ENCODE data around the gene FUT6.
"Not testable (repeated sequence)": the region's sequence is repeated elsewhere in the genome, so short reads cannot be mapped to it uniquely, and the experiment has no call there.

FUT6 gene

DNA sequence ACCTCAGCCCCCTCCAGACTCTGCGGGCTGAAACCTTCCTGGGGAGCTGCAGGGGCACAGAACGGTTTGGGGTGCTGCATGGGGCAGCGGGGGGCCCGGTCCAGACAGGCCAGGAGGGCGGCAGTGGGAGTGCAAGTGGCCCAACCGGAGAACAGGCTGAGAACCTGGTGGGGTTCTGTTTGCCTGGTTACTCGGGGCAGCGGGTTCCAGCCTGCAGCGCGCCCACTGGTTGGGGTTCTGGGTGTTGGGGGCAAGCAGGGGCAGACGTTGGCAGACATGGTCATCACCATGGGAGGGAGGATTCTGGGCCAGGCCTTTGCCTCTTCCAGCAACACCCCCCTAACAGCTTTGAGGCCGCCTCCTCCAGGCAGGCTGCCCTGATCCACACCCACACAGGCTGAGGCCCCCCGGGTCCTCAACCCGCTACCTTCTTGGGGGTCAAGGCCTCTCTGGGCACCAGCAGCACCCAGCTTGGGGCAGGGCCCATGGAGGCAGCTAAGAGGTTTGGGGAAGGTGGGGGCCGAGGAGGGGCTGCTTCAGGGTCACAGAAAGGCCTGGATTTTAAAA is 54.8 kb downstream of the FUT6 start, which contains the start of gene PRR22:
Gene PRR22 (minus strand): TSS at position 166 of the 567 bp plus-strand sequence. CDS start 86 bp downstream, at position 80.
- TF ChIP-seq, protein P1, sequence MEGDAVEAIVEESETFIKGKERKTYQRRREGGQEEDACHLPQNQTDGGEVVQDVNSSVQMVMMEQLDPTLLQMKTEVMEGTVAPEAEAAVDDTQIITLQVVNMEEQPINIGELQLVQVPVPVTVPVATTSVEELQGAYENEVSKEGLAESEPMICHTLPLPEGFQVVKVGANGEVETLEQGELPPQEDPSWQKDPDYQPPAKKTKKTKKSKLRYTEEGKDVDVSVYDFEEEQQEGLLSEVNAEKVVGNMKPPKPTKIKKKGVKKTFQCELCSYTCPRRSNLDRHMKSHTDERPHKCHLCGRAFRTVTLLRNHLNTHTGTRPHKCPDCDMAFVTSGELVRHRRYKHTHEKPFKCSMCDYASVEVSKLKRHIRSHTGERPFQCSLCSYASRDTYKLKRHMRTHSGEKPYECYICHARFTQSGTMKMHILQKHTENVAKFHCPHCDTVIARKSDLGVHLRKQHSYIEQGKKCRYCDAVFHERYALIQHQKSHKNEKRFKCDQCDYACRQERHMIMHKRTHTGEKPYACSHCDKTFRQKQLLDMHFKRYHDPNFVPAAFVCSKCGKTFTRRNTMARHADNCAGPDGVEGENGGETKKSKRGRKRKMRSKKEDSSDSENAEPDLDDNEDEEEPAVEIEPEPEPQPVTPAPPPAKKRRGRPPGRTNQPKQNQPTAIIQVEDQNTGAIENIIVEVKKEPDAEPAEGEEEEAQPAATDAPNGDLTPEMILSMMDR (IDR thresholded peaks at IDR 0.05; ENCODE audit: low read depth, low read length), result no peak
- no peak for DNase-seq (ENCODE audit: extremely low read depth, low read depth)

DNA sequence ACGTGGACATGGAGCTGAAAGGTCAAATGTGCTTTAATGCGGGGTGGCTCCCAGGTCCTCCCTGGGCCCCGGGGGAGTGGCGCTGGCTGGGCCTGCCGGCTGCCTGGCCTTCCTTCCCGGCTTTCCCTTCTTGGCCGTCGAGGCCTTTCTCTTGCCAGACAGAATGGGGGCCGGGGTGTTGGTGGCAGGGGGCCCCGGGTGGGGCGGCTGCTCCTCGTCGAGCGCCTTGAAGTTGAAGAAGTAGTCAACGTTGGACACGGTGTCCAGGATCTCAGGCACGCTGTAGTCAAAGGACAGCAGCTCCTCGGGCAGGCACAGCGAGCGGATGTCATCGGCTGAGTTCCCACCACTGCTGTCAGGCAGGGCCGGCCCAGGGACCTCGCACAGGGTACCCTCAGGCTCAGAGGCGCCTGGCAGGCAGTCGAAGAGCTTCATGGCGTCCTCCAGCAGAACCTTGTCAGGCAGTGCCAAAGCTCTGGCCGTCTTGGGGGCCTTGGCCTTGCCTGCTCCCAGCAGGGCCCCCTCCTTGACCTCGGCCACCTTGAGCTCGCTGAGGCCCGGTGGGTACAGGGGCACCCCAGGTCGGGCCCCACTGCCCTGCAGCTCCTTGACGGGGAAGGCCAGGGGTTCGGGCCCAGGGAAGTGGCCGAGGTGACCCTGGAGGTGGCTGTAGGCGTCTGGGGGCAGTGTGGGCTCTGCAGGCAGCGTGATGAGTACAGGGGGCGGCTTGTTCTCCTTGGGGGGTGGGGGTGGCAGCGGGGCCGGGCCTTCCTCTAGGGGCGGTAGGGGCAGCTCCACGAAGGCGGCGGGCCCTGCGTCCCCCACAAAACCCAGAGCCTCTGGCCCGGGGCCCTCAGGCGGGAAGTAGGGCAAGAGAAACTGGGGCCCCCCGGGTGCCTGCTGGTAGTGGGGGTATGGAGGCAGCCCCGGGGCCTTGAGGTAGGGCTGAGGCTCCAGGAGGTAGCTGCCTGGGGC is 56.3 kb downstream of the FUT6 start:
- DNase-seq (ENCODE audit: extremely low read depth, low read depth), result no peak
- TF ChIP-seq, protein P1 (IDR thresholded peaks at IDR 0.05; ENCODE audit: low read depth, low read length), result no peak

DNA sequence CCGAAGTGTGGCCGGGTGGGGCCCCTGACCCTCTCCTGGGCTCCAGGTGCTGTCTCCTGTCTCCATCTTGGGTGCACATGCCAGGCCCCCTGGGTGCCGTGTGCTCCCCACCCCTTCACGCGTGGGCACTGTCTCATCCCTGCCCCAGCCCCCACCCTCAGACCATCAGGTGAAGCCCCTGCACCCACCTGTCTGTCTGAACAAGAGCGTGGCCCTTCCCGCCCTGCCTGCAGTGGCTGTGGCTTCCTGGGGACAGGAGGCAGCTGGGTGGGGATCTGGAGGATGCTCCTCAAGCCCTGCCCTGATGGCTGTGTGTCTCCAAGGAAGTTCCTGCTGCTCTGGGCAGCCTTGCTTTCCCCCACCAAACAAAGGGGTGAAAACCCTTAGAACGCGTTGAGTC is 57.2 kb downstream of the FUT6 start:
- DNase-seq (ENCODE audit: extremely low read depth, low read depth), result no peak
- TF ChIP-seq, protein P1 (IDR thresholded peaks at IDR 0.05; ENCODE audit: low read depth, low read length), result no peak

DNA sequence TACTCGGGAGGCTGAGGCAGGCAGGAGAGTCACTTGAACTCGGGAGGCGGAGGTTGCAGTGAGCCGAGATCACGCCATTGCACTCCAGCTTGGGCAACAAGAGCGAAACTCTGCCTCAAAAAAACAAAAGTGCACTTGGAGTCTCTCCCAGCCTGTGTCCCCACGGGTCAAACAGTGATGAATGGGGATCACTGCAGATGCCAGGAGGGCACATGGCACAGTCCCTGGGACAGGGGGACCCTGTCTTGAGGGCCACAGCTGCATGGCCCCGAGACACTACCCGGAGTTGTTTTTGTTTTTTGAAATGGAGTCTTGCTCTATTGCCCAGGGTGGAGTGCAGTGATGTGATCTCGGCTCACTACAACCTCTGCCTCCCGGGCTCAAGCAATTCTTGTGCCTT is 58.6 kb downstream of the FUT6 start:
- not testable (repeated sequence) for DNase-seq (ENCODE audit: extremely low read depth, low read depth)
